ENCODE measurements around the gene KCTD10. TPM values are rescaled to one million over a fixed set of nuclear protein-coding genes. Genes with fewer than 3 reads are reported as not detected.

Gene KCTD10
- total and polyA plus RNA-seq, 9 of the 15 experiments (the other 6 are each of a cell fraction or from before 2014, with no cell fraction given) = 1.9 to 37.5 (median 15.7) TPM

GRCh38 chr12:109461049-109461845 is 15.9 kb downstream of the KCTD10 start (continued):
- TF ChIP-seq ZBTB5 (IDR thresholded peaks at IDR 0.05) (no peak), ZNF778 (CRISPR knock-in tag; IDR thresholded peaks at IDR 0.05) (no peak), ZNF77 (CRISPR knock-in tag; IDR thresholded peaks at IDR 0.05) (no peak), NR2F6 (CRISPR knock-in tag; IDR thresholded peaks at IDR 0.05) (no peak), DNMT1 (IDR thresholded peaks at IDR 0.05) (no peak), MXI1 (IDR thresholded peaks at IDR 0.05; ENCODE audit: low read depth, low read length) (no peak), SLC30A9 (CRISPR knock-in tag; IDR thresholded peaks at IDR 0.05) (no peak), TAF9B (IDR thresholded peaks at IDR 0.05; ENCODE audit: partially characterized antibody) (no peak), MTA1 (IDR thresholded peaks at IDR 0.05; ENCODE audit: borderline replicate concordance) (no peak), ESRRB (CRISPR knock-in tag; IDR thresholded peaks at IDR 0.05; ENCODE audit: borderline replicate concordance) (no peak), SNIP1 (IDR thresholded peaks at IDR 0.05; ENCODE audit: low read depth) (no peak), ZNF282 (CRISPR knock-in tag; IDR thresholded peaks at IDR 0.05) (no peak), GMEB1 (CRISPR knock-in tag; IDR thresholded peaks at IDR 0.05) (no peak), ZNF239 (CRISPR knock-in tag; IDR thresholded peaks at IDR 0.05) (peak; percentile 60; the same call in 1 of the 2 replicates), RAD51 (IDR thresholded peaks at IDR 0.05; ENCODE audit: borderline replicate concordance, low read depth) (no peak), NR0B1 (IDR thresholded peaks at IDR 0.05; ENCODE audit: partially characterized antibody) (no peak), GABPB1 (CRISPR knock-in tag; IDR thresholded peaks at IDR 0.05) (no peak; the same call in 1 of the 2 replicates), SNRNP70 (optimal IDR thresholded peaks at IDR 0.05; ENCODE audit: low read depth, low read length) (no peak), TCF7 (IDR thresholded peaks at IDR 0.05; ENCODE audit: borderline replicate concordance) (no peak), ATF1 (CRISPR knock-in tag; IDR thresholded peaks at IDR 0.05) (no peak), ATF1 (tag; IDR thresholded peaks at IDR 0.05) (no peak), ARHGAP35 (IDR thresholded peaks at IDR 0.05; ENCODE audit: partially characterized antibody) (no peak), ZNF408 (CRISPR knock-in tag; IDR thresholded peaks at IDR 0.05; ENCODE audit: low read depth) (no peak), MCM3 (IDR thresholded peaks at IDR 0.05) (no peak), KLF1 (tag; IDR thresholded peaks at IDR 0.05) (0 out of 2 replicates have a peak, but pooled peaks have one; percentile 20), TEAD4 (IDR thresholded peaks at IDR 0.05; ENCODE audit: low read length) (peak; percentile 74), TEAD4 (CRISPR knock-in tag; IDR thresholded peaks at IDR 0.05; ENCODE audit: borderline replicate concordance) (no peak), ILK (tag; IDR thresholded peaks at IDR 0.05; ENCODE audit: borderline replicate concordance, low read depth) (no peak)
